ENCODE data around the gene FOXN4. TPM values are rescaled to one million over a fixed set of nuclear protein-coding genes. Genes with fewer than 3 reads are reported as not detected.

Gene FOXN4
- total and polyA plus RNA-seq, 9 of the 15 experiments (the other 6 are each of a cell fraction or from before 2014, with no cell fraction given) = not detected

GRCh38 chr12:109295764-109296425 is 13.2 kb downstream of the FOXN4 start:
- H3K4me2 ChIP-seq (ENCODE audit: insufficient read depth, low read length) = no peak overlapping the region
- no peak overlapping the region for H3K4me3 ChIP-seq
- ChIA-PET POLR2A (interaction anchor here (0.6 kb wide), 1 partner anchor 295 kb away, joined by 4 read pairs; no protein-coding TSS in a partner anchor), CTCF (ENCODE audit: low intra/inter-chr PET ratio) (no interaction called here)
- no peak for DNase-seq (ENCODE audit: extremely low read depth in 1 of 4, low spot score in 3 of 4)
- 0% methylated on average over 10 of the region's 13 CpGs for WGBS (ENCODE audit: insufficient coverage, low coverage, missing lambda C conversion rate)
- intact Hi-C loops (cut with micrococcal nuclease) (no loop called here), in situ Hi-C loops (cut with MboI) (no loop called here)
- no peaks in the 10 kb centered on the region for H3K9me1 ChIP-seq (ENCODE audit: control insufficient read depth, insufficient read depth, low read length)
- peaks cover 6 to 34% of the 10 kb centered on the region in 2 experiments; a peak in 4 of 5 replicates for H3K27me3 ChIP-seq (ENCODE audit: control insufficient read depth in 2 of 2, insufficient read depth in 2 of 2, low read length in 2 of 2)
- no peaks in the 10 kb centered on the region for H3K79me2 ChIP-seq (ENCODE audit: control insufficient read depth, insufficient read depth, low read length)
- no peaks in the 10 kb centered on the region for H3K9me3 ChIP-seq (replicated peaks; ENCODE audit: control insufficient read depth, insufficient read depth, low read depth, low read length)
- H3K4me1 ChIP-seq (replicated peaks in 1 of 2; ENCODE audit: control insufficient read depth in 2 of 2, insufficient read depth in 2 of 2, low read length in 2 of 2) = peaks cover 0 to 6% of the 10 kb centered on the region in 2 experiments; a peak in 2 of 5 replicates
- ATAC-seq = no peak
- no TSS peak for BruUV-seq (replicated peaks)
- H2AFZ ChIP-seq (ENCODE audit: low read depth, low read length) = no peak overlapping the region
- peak; percentile 32; the same call in 1 of the 2 replicates for TF ChIP-seq BCOR (IDR thresholded peaks at IDR 0.05)
- no peak for TF ChIP-seq ZNF445 (CRISPR knock-in tag; IDR thresholded peaks at IDR 0.05; ENCODE audit: low read depth)
- no peak for TF ChIP-seq ETS2 (tag; IDR thresholded peaks at IDR 0.05; ENCODE audit: borderline replicate concordance, poor library complexity, severe bottlenecking)
- TF ChIP-seq E4F1 (CRISPR knock-in tag; IDR thresholded peaks at IDR 0.05; ENCODE audit: borderline replicate concordance) = no peak
- TF ChIP-seq SFPQ (IDR thresholded peaks at IDR 0.05; ENCODE audit: low read depth, low read length) = no peak
- TF ChIP-seq RBM25 (IDR thresholded peaks at IDR 0.05; ENCODE audit: low read depth, low read length, severe bottlenecking) = peak; percentile 79
- no peak for TF ChIP-seq MCM2 (IDR thresholded peaks at IDR 0.05; ENCODE audit: low read depth)
- TF ChIP-seq ZNF239 (CRISPR knock-in tag; IDR thresholded peaks at IDR 0.05) = no peak
- no peak for TF ChIP-seq EGR1 (conservative IDR thresholded peaks at IDR 0.05)
- no peak for FAIRE-seq
- H3K9ac ChIP-seq (ENCODE audit: insufficient read depth in 1 of 2, low read depth in 2 of 2, low read length in 2 of 2) = no peak overlapping the region
- no peaks in the 10 kb centered on the region; the same call in 1 of the 2 replicates for H4K20me1 ChIP-seq (replicated peaks; ENCODE audit: control insufficient read depth, insufficient read depth, low read length)
- H3K27ac ChIP-seq (ENCODE audit: extremely low read depth, low read depth, low read length) = no peak overlapping the region
- no peaks in the 10 kb centered on the region for H3K36me3 ChIP-seq (ENCODE audit: control insufficient read depth, insufficient read depth, low read length)
